ENCODE results near the gene MNAT1. TPM values are rescaled to one million over a fixed set of nuclear protein-coding genes. Genes with fewer than 3 reads are reported as not detected.

The MNAT1 gene
- total RNA-seq, 1 donor from 2014 or later = 25.5 TPM

GRCh38 chr14:60963761-60964160 lies 229.2 kb downstream of the MNAT1 start:
- no peaks in the 10 kb centered on the region for H3K4me1 ChIP-seq
- no peak for DNase-seq
- intact Hi-C loops (cut with DNase I) = no loop called here
- no peak overlapping the region for H3K4me3 ChIP-seq
- H3K27me3 ChIP-seq = no peaks in the 10 kb centered on the region
- TF ChIP-seq, protein P1, sequence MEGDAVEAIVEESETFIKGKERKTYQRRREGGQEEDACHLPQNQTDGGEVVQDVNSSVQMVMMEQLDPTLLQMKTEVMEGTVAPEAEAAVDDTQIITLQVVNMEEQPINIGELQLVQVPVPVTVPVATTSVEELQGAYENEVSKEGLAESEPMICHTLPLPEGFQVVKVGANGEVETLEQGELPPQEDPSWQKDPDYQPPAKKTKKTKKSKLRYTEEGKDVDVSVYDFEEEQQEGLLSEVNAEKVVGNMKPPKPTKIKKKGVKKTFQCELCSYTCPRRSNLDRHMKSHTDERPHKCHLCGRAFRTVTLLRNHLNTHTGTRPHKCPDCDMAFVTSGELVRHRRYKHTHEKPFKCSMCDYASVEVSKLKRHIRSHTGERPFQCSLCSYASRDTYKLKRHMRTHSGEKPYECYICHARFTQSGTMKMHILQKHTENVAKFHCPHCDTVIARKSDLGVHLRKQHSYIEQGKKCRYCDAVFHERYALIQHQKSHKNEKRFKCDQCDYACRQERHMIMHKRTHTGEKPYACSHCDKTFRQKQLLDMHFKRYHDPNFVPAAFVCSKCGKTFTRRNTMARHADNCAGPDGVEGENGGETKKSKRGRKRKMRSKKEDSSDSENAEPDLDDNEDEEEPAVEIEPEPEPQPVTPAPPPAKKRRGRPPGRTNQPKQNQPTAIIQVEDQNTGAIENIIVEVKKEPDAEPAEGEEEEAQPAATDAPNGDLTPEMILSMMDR (IDR thresholded peaks at IDR 0.05) = no peak
- no peak for ATAC-seq
- no peaks in the 10 kb centered on the region for H3K36me3 ChIP-seq
- no peaks in the 10 kb centered on the region for H3K9me3 ChIP-seq
- no peak overlapping the region for H3K27ac ChIP-seq

DNA sequence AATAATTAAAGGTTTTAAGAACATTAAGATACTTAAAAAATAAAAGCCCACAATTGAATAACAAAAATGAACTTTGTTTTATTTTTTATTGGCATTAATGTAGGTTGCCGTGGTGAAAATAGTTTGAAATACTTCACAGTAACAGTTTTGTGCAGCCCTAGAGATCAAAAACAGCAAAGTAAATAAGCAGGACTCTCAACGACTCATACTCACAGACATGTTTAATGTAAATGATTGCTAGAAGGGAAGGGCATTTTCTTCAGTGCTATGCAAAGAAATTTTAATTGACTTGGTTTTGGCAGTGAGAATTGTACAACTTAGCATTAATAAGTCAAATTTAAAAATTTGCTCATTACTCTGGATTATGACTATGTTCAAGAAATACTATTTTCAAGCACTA lies 230.3 kb downstream of the MNAT1 start:
- no peaks in the 10 kb centered on the region for H3K27me3 ChIP-seq
- H3K4me3 ChIP-seq = no peak overlapping the region
- TF ChIP-seq, protein P1 (IDR thresholded peaks at IDR 0.05) = no peak
- H3K36me3 ChIP-seq = no peaks in the 10 kb centered on the region
- H3K9me3 ChIP-seq = no peaks in the 10 kb centered on the region
- no peak overlapping the region for H3K27ac ChIP-seq
- ATAC-seq = no peak
- intact Hi-C loops (cut with DNase I) = no loop called here
- no peaks in the 10 kb centered on the region for H3K4me1 ChIP-seq
- DNase-seq = no peak

- TF ChIP-seq, protein P1 (IDR thresholded peaks at IDR 0.05) = no peak
- intact Hi-C loops (cut with DNase I) = no loop called here
Observed at GRCh38 chr14:60965402-60965801, 230.8 kb downstream of the MNAT1 start.

GRCh38 chr14:60968099-60968498 lies 233.5 kb downstream of the MNAT1 start:
- H3K4me3 ChIP-seq = no peak overlapping the region
- intact Hi-C loops (cut with DNase I) = no loop called here
- DNase-seq (no peak), ATAC-seq (no peak)
- no peaks in the 10 kb centered on the region for H3K4me1 ChIP-seq
- H3K9me3 ChIP-seq = no peaks in the 10 kb centered on the region
- H3K27ac ChIP-seq = no peak overlapping the region
- H3K36me3 ChIP-seq = no peaks in the 10 kb centered on the region
- TF ChIP-seq, protein P1 (IDR thresholded peaks at IDR 0.05) = no peak
- H3K27me3 ChIP-seq = no peaks in the 10 kb centered on the region

More at GRCh38 chr14:60965402-60965801, 230.8 kb downstream of the MNAT1 start:
- Histone ChIP-seq H3K27me3 (no peaks in the 10 kb centered on the region), H3K4me3 (no peak overlapping the region), H3K9me3 (no peaks in the 10 kb centered on the region), H3K4me1 (no peaks in the 10 kb centered on the region), H3K36me3 (no peaks in the 10 kb centered on the region), H3K27ac (no peak overlapping the region)
- ATAC-seq = no peak
- no peak for DNase-seq

DNA sequence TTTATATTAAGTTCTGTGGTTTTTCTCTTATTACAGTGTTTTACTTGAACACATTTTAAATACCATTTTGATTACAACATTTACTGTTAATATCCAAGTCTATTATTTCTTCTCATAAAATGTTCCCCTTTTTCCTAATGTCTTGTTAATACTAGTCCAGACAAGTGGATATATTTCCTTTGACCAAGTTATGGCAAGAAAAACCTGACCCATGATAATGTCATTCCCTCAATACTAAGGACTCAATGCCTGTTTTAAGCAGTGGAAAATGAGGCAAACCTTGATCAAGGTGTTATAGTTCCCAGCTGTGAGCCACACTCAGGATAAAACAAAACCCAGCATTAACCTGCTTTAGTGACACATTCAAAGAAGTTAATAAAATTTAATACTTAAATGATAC lies 234.1 kb downstream of the MNAT1 start:
- DNase-seq (no peak), ATAC-seq (no peak)
- no peak overlapping the region for H3K27ac ChIP-seq
- intact Hi-C loops (cut with DNase I) = no loop called here
- H3K4me1 ChIP-seq = no peaks in the 10 kb centered on the region
- TF ChIP-seq, protein P1 (IDR thresholded peaks at IDR 0.05) = no peak
- H3K36me3 ChIP-seq = no peaks in the 10 kb centered on the region
- H3K4me3 ChIP-seq = no peak overlapping the region
- no peaks in the 10 kb centered on the region for H3K9me3 ChIP-seq
- H3K27me3 ChIP-seq = no peaks in the 10 kb centered on the region

- TF ChIP-seq, protein P1 (IDR thresholded peaks at IDR 0.05) = no peak
- intact Hi-C loops (cut with DNase I) = no loop called here
- Histone ChIP-seq H3K27ac (no peak overlapping the region), H3K9me3 (no peaks in the 10 kb centered on the region), H3K4me1 (no peaks in the 10 kb centered on the region), H3K27me3 (no peaks in the 10 kb centered on the region), H3K36me3 (peaks cover 7% of the 10 kb centered on the region), H3K4me3 (no peak overlapping the region)
- DNase-seq (no peak), ATAC-seq (no peak)
Observed at GRCh38 chr14:60970146-60970545, 235.6 kb downstream of the MNAT1 start.

Data from upper lobe of right lung (tissue), 1 donor.